GM12892 (cell line): ENCODE data around the gene BCKDK.
"Not testable (repeated sequence)": the region's sequence is repeated elsewhere in the genome, so short reads cannot be mapped to it uniquely, and the experiment has no call there.

Source experiments
- DNase-seq: peaks from one replicate; pipeline ENCODE4 v3.0.0; 2011; ENCODE audit not compliant: insufficient read length
- FAIRE-seq: peaks from 2 replicates; lab custom pipeline; 2011; peaks lifted over from hg19 to GRCh38; lab: Jason Lieb, UNC
- POLR2A ChIP-seq: IDR thresholded peaks from 2 replicates; pipeline ENCODE4 v1.6.1; 2011; ENCODE audit warnings: low read depth, low read length, control low read depth
- POLR2AphosphoS5 ChIP-seq: IDR thresholded peaks from 2 replicates; pipeline ENCODE4 v1.6.1; 2011; ENCODE audit warnings: low read depth, low read length, control low read depth
- TAF1 ChIP-seq: IDR thresholded peaks from 2 replicates; pipeline ENCODE4 v1.6.1; 2011; ENCODE audit warnings: low read depth, mild to moderate bottlenecking, control low read depth, low read length, borderline replicate concordance

BCKDK gene

DNA sequence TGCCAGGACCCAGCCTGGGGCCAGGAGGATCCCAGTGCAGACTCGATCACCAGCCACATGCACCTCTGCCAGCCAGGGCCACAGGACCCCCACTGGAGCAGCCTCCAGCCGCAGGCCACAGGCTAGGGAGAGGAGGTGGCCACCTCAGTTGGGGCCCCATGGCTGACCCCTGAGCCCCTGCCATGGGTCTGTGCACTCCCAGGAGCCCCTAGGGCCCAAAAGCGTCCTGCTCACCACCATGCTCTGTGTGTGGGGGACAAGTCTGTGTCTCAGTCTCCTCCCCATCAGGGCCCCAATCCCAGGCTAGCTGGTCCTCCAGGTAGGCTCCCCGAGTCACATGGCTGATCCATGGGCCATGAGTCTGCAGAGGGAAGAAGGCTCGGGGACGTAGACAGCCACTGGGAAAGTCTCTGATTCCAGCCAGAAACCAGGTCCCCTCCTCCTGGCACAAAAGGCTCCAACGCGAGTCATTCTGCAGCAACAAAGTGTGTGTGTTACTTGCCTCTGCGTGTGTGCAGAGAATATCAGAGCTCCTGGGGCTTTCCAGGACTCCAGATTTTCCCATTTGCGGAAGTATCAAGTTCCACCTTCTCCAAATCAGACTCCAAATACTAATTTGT, 33.4 kb downstream of the BCKDK start:
- peak; percentile 46 for DNase-seq

GRCh38 chr16:31142109-31143010, 34.2 kb downstream of the BCKDK start:
- TF ChIP-seq TAF1 (no peak), POLR2AphosphoS5 (no peak), POLR2A (no peak)
- peak; percentile 97 for FAIRE-seq
- DNase-seq, result peak; percentile 99

More for the DNA sequence above, 33.4 kb downstream of the BCKDK start:
- FAIRE-seq, result no peak
- no peak for TF ChIP-seq TAF1
- no peak for TF ChIP-seq POLR2A
- TF ChIP-seq POLR2AphosphoS5, result no peak

GRCh38 chr16:31143011-31143693, 35.0 kb downstream of the BCKDK start:
- no peak for FAIRE-seq
- TF ChIP-seq POLR2AphosphoS5 (no peak), POLR2A (no peak)
- DNase-seq, result no peak

GRCh38 chr16:31143694-31144148, 35.5 kb downstream of the BCKDK start:
- FAIRE-seq, result no peak
- TF ChIP-seq POLR2AphosphoS5, result no peak
- TF ChIP-seq POLR2A, result no peak
- TF ChIP-seq TAF1, result no peak

DNA sequence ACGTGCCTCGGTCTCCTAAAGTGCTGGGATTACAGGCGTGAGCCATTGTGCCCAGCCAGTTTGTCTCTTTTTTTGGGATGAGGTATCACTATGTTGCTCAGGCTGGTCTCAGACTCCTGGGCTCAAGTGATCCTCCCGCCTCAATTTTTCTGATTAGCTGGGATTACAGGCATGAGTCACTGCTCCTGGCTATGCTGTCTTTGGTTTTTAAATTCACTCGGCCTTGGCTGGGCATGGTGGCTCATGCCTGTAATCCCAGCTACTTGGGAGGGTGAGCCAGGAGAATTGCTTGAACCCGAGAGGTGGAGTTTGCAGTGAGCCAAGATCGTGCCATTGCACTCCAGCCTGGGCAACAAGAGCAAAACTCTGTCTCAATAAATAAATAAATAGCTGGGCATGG, 36.2 kb downstream of the BCKDK start:
- FAIRE-seq, DNase-seq: not testable (repeated sequence)

More at GRCh38 chr16:31143694-31144148, 35.5 kb downstream of the BCKDK start:
- no peak for DNase-seq

DNA sequence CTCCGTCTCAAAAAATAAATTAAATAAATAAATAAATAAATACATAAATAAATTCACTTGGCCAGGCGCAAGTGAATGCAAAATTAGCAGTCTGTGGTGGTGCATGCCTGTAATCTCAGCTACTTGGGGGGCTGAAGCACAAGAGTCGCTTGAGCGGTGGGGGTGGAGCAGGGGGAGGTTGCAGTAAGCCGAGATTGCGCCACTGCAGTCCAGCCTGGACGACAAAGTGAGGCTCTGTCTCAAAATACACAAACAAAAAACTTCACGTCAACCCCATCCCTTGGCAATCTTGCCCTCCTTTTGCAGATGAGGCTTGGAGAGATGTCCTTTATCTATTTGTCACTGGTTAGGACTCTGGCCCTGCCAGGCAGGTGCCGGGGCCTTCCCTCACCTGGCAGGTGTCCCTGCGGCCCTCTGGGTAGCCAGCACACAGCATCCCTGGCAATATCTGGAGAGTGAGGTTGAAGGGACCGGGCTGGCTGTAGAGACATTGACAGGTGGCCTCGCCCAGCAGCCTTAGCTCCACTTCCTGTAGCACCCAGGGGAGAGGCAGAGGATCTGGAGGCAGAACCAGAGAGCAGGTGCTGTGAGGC, 37.3 kb downstream of the BCKDK start:
- FAIRE-seq, result no peak
- no peak for DNase-seq
- TF ChIP-seq POLR2A, result no peak
- TF ChIP-seq TAF1, result no peak
- no peak for TF ChIP-seq POLR2AphosphoS5

DNA sequence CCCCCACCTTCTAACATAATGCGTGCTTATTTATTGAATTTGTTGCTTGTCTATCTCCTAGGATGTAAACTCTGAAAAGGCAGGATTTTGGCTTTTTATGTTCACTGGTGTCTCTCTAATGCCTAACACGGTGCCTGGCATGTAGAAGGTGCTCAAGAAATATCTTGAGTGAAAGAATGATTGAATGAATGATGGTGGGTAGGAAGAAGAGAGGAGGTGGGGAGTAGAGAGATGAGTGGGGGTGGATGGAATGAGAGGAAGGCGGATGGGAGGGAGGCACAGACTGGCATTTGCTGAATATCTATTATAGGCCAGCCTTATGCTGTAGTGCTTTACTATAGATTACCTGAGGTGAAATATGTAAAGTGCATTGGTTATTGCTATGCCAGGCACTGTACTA, 39.4 kb downstream of the BCKDK start:
- no peak for DNase-seq
- no peak for FAIRE-seq
- TF ChIP-seq TAF1, result no peak
- no peak for TF ChIP-seq POLR2AphosphoS5
- TF ChIP-seq POLR2A, result no peak

DNA sequence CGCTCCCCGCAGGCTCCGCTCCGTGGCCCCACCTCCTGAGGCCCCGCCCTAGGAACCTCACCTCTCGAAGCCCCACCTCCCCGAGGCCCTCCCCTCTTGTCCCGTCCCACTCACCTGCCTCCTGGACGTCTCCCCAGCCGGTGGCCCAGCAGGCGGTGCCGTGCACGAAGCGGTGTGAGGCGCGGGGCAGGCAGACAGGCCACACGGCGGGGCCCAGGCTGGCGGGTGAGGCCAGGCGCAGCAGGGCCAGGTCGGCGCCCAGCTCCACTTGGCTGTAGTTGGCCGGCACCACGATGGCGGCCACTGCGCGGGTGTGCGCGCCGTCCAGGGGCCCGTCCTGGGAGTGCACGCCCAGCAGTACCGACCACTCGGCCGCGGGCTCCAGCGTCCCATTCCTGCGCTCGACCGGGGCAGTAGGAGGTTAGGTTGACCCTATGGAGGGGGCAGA, 40.1 kb downstream of the BCKDK start:
- TF ChIP-seq POLR2A (no peak), TAF1 (no peak), POLR2AphosphoS5 (no peak)

DNA sequence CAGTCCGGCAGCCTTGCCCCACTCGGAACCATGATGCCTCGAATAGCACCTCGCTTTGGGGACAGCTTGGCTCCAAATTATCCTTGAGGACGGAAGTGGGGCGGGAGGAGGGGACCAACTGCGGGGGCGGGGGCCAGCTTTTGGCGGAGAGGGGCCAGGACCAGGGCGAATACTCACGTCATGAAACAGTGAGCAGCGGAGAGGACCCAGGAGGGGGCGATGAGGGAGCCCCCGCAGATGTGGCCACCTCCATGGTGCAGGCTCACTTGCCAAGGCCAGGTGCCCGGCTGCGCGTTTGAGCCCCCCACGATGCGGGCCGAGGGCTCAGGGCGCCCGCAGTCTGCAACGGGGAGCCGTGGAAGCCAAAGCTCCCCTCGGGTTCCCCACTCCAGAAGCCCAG, 40.7 kb downstream of the BCKDK start:
- DNase-seq (no peak), FAIRE-seq (no peak)
- TF ChIP-seq TAF1 (no peak), POLR2A (no peak), POLR2AphosphoS5 (no peak)

More for the DNA sequence above, 40.1 kb downstream of the BCKDK start:
- FAIRE-seq, result no peak
- no peak for DNase-seq

DNA sequence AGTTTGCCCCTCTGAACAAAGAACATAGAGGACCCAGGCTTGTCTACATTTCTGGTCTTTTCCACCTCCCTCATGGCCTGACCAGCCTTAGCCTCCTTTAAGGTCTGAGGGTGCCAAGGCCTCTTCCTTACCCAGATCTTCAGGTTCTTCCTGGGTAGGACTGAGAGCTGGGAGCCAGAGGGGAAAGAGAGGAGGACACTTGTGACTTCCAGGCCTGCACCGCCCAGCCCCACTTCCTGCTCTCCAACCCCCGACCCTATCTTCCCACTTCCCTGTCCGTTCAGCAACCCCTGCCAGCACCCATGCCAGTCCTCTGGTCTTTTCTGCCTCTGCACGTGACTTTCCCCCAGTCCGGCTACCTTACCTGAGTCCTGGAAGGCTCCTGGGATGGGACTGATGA, 41.1 kb downstream of the BCKDK start:
- FAIRE-seq, result no peak

More for the DNA sequence above, 41.1 kb downstream of the BCKDK start:
- no peak for DNase-seq
- TF ChIP-seq POLR2A (no peak), POLR2AphosphoS5 (no peak), TAF1 (no peak)
